GM18508 (cell line): Measurements from ENCODE around the gene FAM180A.

Experiments
- ATAC-seq: cut with Tn5 transposase; IDR thresholded peaks from one replicate; pipeline ENCODE4 v1.9.1; 2021; ENCODE audit warnings: moderate number of reproducible peaks; ENCODE audit not compliant: insufficient read depth, unreplicated experiment

Gene FAM180A

DNA sequence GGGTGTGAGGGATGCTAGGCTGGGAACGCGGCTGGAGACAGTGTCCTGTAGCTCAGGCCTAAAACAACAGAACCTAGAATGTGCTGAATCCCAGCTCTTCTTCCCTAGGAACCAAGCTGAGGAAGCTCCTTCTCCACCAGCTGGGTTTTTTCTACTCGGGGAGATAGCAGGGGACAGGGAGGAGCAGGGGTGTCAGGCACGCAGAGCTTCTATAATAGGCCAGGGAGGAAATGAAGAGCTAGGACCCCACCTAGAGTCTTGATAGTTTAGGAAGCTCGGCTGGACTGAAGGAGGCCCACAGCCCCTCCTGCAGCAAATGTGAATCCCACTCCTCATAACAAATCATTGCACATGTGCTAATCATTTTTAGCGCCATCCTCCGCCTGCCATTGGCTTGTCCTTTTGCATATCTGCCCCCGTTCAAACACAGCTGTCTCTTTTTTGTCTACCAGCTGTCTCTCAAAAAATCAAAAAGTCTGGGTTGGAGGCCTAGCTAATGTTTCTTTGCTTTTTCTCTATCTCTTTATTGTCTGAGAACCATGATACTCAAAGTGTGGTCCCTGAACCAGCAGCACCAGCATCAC lies 24.1 kb upstream of the FAM180A start:
- no peak for ATAC-seq

DNA sequence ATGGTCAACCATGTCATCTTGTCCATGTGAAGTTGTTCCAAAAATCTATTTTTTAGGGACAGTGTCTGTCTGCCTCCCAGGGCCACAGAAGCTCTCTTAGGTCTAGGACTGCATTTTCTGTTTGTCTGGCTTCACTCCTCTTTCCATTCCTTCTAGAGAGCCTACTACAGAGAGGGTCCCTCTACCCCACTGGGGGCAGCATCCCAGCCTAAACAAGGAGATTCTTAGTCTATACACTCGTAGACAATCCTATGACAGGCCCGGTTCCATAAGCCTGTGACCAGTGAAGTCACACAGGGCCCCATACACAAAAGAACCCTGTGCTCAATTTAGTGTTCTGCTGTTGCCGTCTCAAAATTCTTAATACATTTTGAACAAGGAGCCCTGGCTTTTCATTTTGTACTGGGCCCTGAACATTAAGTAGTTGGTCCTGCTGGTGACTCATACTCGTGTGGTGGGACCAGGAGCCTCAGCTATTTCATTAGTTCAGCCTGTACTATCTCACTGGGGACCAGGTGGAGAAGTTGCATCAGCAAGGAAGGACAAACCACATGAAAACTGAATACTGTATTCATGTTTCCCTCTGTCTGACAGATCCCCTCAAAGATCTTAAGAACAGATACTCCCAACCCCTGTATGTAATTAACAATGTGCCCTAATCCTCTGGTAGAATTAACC lies 23.5 kb upstream of the FAM180A start:
- ATAC-seq, result no peak

DNA sequence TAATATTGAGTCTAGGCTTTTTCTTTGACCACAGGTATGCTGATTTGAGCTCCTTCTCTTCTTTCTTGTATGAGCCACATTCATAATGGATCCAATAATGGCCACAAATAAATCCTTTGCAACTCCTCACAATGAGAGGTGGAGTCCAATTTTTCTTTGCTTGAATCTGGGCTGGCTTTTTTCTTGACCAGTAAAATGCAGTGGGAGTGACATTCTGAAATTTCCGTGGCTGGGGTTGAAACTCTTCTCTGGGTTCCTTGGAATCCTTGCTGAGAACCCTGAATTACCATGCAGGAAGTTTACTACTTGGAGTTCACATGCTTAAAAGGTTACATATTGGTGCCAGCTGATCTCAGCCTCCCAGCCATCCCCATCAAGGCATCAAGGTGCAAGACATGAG lies 22.4 kb upstream of the FAM180A start:
- no peak for ATAC-seq

DNA sequence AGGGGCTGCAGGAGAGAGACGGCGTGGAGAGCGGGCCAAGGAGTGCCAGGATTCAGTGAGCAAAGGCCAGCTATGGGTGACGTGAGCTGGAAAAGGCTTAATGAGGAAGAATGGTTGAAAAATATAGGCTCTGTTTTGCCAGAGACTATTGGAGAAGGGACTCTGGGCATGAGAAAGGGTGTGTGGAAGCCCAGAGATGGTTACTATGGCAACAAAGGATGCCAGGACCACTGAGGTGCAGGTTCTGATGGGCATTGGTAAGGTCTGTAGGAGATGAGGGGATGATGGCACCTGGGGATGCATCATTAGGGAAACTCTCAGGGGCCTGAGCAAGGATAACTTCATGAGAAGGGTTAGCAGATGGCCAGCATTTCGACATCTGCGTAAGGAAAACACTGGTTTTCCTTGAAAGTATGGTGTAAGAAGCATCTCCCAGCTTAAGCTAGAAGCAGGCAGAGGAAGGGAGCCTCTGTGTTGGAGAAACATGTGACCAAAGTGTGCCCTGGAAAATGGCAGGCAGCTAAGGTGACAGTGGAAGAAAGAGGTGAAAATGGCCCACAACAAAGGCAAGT lies 21.6 kb upstream of the FAM180A start:
- ATAC-seq, result no peak

DNA sequence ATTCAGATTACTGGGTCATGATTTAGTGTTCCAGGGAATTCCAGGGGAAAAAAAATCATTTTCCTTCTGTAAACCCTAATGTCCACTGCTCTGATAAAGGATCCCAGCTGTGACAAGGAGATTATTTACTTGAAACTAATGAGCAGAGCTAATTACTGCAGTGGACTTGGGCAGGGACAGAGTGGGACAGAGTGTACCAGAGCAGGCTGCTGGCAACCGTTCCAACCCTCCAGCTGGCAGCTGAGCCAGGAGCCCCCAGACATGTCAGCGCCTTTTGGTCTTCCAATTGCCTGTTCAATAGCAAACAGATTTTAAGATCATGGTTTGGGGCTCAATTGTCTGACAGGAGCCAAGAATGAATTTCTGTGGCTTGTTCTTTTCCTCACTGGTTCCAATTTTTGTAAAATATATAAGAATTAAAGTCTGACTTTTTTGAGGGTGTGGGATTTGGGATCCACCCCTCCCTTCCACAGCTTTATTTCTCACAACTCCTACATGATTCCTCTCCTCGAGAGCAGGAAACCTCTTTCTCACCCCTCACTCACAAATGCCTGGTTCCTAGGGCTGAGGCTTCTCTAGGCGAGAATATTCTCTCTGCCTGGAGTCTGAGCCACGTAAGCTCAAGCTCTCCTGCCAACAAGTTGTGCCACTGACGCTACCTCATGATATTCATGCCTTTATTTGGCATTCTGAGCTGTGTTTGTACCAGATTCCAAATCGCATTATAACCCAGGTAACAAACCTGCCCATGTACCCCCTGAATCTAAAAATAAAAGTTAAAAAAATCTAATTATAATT lies 20.6 kb upstream of the FAM180A start:
- ATAC-seq, result no peak

DNA sequence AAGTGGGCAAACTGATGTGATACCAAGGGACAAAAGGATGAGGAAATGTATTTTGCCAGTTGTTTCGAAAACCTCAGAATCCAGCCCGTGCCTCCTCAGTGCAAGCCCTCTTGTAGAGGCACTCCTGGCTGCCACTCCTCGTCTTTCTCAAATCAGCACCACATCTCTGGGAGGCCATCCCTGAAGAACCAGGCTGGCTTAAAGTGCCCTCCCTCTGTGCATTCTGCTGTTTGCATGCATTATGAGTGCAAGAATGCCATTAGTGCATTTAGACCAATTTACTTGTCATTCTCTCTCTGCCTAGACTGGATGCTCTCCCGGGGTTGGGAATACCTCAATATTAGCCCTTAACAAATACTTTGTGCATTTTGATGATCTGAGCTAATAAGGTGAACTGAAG lies 19.9 kb upstream of the FAM180A start:
- no peak for ATAC-seq

DNA sequence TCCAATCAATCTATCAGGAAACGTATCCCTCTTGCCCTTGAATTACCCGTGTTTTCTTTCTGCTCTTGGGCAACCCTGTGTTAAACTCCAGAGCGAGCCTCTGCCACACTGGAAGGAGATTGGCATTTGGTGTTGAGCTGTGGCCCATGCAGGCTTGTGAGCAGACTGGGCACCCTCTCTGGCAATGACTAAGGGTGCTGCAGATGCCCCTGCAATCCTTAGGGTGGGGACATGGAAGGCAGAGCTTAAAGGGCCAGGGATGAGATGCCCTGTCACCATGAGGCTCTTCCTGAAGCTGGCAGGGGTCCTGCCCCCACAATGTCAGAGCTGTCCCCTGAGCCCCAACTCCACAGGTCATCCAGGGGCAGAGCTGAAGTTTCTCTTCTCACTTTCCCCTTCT lies 19.5 kb upstream of the FAM180A start:
- ATAC-seq, result no peak

DNA sequence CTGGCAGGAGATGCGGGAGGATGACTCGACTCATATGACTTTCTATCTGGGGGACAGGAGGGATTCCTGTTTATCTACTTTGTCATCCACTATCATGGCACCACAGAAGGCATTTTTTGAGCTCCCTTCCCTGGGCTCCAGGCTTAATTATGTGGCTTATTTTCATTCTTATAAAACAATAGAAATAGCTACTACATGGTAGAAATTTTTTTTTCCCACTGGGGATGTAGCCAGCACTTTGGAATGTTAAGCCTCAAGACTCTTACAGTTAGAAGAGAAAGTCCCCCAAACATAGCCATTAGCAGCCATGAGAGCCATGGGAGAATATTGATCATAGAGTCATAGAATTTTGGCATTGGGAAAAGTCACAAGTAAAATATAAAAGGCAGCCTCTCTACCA lies 14.6 kb upstream of the FAM180A start:
- ATAC-seq, result no peak

DNA sequence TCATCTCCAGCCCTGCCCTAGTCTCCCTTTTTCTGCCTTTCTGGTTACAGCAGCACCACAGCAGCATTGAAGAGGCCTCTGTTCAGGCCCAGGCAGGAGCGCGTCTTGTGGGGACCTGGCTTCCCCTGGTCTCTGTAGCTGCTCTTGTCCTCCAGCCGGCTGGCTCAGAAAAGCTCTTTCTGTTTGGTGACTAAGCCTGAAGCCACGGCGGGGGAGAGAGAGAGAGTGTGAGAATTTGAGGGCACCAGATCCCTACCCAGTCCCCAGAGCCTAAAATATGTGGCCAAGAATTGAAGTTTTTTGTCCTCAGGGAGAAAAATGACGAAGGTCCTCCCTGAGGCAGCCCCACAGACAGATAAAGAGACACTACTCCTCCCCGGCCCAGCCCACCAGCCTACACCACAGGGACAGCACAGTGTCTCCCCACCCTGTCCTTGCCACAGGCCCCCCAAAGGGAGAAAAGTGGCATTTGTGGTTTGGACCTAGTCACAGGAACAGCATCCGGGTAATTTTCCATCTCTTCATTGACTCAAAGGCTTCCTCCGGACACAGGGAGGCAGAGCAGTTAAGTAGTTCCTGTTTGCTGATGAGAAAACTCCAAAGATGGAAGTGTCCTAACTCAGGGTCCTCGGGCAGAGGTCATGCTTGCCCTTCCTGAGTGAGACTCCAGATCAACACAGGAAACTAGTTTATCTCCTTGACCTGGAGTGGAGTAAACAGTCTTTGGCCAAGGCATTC lies 13.3 kb upstream of the FAM180A start:
- ATAC-seq, result no peak

DNA sequence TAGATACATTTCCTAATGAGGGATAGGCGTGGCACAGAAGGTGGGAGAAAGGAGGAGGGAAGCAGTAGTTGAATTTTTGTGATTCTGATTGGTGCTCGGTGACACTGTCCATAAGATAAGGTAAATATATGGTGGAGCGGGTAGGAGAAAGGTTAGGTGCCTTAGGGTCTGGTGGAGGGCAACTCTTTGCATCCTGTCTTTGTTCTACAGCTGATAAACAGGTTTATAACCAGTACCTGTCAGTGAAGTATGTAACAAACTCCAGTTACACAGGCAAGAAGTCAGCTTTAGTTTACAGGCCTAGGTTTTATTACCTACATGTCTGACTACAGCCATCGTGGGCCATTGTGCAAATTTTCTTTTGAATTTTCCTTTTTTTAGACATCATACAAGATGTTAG lies 10.9 kb upstream of the FAM180A start:
- no peak for ATAC-seq

DNA sequence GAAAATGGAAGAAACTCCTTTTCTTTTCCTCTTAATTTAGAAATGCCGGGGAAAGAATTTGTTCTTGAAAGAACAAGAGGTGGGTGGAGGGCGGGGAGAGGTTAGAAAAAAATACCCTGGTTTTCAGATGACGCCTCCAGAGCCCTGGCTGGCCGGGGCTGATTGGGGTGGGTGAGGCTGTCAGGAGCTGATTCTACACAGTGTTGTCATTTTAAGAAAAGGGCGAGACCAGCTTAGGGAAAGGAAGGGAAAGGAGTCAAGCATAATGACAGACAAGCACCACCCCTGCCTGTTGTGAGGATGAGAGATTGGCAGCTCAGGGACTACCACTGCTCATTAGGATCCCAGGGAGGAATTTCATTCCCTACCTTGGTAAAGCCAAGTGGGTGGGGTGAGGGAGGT lies 9.9 kb upstream of the FAM180A start:
- no peak for ATAC-seq

DNA sequence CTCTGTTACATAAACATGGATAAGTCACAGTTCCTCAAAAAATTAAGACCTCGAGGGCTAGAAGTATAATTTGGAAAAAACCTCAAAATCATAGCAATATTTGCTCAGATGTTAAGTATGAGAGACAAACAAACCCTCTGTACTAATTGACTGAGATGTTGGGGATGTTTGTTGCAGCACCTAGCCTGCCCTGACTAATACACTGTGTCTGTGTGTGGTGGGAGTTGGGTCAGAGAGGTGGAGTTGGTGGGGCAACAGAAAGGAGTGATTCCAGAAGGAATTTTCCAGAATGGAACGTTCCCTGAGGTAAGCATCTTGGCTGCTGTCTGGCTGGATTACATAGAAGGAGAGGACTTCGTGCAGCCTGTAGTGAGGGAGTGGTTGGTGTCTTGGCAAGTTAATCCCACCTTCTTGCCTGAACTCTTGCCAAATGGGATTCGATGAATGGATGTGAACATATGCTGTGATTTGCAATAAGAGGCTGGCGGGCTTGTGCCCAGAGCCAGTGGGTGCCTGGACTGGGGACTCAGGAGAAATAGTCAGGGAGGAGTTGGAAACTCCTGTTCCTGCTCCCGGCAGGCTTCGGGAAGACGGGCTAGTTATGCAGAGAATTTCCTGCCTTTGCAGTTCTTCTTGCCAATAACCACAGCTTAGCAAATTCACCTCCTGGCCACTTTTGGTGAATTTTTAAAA lies 9.3 kb upstream of the FAM180A start:
- no peak for ATAC-seq

DNA sequence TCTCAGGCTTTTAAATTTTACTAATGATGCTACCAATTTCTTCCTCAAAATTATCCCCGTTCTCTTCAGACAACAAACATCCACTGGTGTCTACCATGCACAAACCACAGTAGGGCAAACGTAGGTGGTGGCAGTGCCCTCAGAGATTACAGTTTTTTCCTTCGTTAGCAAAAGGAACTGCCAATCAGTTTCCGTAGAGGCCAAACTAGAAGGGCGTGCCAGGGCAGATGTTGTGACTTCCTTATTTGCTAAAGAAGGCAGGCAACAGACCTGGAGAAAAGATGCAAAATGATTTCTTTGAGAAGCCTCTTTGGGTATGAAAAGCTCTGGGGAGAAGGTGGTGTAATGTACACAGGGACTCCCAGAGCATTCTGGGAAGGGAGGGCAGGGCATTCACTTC lies 7.6 kb upstream of the FAM180A start:
- no peak for ATAC-seq

DNA sequence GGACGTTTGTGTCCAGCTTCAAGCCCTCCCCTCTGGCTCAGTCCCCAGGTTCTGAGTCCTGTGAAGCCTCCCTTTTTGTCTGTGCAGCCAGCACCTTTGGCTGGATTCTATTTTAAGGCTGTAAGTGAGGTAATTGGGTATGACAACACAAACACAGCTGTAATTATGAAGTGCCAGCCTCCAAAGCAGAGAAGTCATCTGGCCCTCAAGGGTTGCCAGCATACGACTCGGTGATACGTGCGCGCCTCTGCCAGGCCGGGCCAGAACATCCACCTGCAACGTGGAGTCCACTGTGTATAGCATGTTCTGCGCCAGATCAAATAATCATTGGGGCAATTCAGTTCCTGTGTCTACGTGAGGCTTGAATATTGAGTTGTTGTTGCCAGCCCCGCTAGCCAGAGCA lies 6.7 kb upstream of the FAM180A start:
- no peak for ATAC-seq

DNA sequence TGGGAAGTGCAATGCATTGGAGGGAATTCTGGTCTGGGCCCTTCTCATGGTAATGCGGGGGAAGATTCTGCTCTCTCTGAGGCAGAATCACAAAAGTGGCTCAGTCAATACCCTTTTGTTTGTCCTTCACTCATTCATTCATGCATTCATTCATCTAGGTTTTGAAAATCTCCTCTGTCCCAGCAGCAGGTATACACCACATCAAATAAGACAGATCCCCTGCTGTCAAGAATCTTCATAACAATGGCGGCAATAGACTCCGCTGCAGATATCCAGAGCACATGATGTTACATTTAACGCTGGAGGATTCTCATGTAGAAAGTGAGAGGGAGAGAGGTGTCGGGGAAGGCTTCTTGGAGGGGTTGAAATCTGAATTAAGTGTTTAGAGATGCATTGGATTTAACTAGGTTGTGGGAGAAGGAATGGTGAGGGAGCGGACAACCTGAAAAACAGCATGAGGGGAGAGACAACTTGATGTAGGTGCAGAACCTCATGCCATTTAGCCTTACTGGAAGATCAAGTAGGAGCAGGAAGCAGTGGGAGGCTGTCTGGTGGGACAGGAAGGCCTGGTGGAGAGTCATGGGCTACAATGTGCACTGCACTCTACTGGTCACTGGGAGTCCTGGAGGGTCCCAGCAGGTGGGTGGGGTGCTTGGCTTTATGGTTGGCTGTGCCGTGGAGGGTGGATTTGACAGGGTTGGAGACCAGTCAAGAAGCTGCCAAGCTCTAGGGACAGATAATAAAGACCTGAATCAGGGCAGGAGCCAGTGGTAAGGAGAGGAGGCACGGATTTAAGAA lies 5.2 kb upstream of the FAM180A start:
- no peak for ATAC-seq

DNA sequence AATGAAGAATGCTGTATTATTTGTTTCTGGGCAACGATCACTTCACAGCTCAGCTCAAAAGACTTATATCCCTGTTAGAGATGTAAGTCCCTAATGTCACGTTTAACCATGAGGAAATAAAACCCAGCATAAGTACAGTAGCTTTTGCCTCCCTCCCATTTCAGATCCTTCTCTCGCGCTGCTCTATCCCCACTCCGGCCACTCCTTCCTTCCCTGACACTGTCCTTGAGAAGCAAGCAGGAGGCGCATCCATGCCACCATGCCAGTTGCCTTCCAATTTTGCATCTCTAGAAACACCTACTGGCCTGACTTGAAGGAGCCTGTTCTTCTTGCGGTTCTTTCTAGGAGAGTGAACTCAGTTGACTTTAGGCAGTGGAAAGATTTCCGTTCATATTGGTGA lies 1.2 kb downstream of the FAM180A start:
- no peak for ATAC-seq

DNA sequence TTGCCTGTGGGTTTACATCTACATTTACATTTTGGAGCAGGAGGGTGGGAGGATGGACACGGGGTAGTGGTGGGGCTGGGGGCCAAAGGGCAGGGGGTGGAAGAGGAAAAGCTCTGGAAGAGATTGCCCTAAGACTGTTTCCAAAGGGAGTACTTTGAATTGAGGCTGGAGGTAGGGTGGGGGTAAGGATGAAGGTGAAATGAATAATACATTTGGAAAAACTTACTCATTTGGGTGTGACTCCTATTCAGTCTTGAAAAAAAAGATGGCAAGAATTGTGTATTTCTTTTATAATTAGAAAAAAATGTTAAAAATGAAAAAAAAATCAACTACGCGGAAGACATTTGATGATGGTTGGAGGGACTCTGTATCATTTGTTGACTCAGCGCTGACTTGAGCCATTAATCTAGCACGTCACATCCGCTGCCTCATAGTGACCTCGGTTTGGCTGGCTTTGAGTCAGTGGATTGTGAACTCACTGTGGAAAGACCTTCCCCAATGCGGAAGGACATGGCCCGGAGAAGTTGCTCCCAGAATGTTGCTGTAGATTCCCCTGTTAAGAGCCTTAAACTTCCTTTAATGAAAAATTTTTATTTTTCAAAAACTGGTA lies 2.8 kb downstream of the FAM180A start:
- ATAC-seq, result no peak

DNA sequence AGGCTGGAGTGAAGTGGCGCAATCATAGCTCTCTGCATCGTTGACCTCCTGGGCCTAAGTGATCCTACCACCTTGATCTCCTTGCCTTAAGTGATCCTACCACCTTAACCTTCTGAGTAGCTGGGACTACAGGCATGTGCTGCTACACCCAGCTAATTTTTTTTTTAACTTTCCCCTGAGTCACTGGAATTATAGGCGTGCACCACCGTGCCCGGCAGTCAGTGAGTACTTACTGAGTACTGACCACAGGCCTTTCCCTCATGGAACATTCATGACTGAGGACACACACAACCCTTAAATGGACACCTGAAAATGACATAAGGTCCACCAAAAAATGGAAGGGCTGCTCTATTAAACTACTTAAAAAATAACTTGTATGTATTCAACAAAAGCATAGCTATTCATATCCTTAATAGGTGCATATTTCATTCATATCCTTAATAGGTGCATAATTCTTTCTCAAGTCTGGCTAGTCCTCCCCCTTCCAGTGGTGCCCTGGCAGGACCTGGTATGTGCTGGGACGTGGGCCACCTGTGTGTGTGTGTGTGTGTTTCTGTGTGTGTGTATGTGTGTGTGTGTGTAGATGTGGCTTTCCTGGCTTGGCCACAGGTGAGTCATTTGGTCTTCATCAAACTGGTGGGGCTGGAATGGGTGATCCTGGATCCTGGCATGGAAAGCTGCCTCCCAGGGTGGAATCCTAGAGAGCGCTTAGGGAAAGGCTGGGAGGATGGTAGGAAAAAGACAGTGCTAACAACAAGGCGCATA lies 3.5 kb downstream of the FAM180A start:
- ATAC-seq, result no peak
